NCI-H2196 treated with DMSO at 0.1 percent for 48 hours (cell line): ENCODE results near the gene CCDC137.

ENCODE experiments used
- DNase-seq: peaks from one replicate; lab custom pipeline; 2025; ENCODE audit not compliant: unreplicated experiment; lab: John Stamatoyannopoulos, UW

CCDC137 gene

DNA sequence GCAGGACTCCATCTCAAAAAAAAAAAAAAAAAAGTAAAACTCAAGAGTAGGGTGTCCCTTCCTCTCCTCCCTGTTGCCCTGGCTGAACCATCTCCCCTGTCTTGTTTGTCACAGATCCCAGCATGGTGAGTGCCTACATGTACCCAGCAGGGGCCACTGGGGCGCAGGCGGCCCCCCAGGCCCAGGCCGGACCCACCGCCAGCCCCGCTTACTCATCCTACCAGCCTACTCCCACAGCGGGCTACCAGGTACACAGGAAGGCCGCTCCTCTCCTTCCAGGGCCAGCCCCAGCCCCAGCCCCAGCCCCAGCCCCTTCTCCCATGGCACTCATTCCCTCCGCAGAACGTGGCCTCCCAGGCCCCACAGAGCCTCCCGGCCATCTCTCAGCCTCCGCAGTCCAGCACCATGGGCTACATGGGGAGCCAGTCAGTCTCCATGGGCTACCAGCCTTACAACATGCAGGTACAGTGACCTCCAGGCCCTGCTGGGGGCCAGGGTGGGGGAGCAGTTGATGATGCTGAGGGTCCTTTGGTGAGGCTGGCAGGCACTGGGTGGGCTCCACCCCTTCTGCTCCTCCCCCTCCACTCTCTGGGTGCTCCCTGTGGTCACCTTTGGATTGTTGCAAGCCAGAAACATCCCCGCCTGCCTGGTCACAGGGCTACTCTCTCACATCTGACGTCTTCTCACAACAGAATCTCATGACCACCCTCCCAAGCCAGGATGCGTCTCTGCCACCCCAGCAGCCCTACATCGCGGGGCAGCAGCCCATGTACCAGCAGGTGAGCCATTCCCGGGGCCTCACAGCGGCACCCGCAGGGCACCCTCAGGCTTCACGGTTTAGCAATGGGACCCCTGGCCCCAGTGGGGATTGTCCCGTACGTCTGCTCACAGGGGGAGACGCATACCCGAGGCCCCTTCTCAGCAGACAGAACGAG lies 34.1 kb downstream of the CCDC137 start:
- DNase-seq: no peak

- no peak for DNase-seq
Observed at GRCh38 chr17:81701288-81702071, 34.9 kb downstream of the CCDC137 start.

DNA sequence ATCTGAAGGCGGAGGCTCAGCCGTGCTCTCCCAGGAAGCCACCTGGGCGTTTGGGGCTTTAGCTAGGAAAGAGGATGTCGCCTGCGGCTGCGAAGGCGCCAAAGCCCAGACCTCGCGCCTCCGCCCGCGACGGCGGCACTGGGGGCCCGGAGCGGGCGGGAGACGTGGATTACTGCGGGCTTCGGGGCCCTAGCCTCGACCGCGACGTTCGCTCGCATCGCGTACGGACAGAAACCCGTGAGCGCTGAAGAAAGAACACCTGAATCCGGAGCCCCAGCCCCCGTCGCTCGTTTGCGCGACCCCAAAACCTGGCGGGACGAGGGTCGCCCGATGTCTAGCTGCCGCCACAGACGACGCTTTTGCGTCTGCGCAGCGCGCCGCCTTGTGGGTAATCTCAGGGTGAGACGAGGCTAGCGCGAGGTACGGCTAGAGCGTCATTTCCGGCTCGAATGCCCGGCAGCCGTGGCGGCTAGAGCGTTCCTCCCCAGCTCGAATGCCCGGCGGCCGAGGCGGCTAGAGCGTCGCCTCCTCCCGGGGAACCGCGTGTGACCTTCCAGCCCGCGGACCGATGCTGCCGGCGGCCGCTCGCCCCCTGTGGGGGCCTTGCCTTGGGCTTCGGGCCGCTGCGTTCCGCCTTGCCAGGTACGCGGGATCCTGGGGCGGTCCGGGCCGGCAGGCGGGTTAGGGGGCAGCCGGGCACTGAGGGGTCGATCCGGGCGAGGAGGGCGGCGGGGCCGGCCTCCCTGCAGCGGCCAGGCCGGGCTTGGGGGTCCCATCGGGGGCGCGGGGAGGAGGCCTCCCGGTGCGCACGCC lies 36.6 kb downstream of the CCDC137 start, which contains the start of gene MRPL12:
TSS of gene MRPL12 (plus strand) at position 434 of the 813 bp plus-strand sequence. CDS start at position 569, 135 bp downstream.
- peak; percentile 90 for DNase-seq

- DNase-seq: no peak
Observed at GRCh38 chr17:81703747-81704654, 37.5 kb downstream of the CCDC137 start.

- DNase-seq: no peak
Observed at GRCh38 chr17:81705518-81706231, 39.1 kb downstream of the CCDC137 start.

DNA sequence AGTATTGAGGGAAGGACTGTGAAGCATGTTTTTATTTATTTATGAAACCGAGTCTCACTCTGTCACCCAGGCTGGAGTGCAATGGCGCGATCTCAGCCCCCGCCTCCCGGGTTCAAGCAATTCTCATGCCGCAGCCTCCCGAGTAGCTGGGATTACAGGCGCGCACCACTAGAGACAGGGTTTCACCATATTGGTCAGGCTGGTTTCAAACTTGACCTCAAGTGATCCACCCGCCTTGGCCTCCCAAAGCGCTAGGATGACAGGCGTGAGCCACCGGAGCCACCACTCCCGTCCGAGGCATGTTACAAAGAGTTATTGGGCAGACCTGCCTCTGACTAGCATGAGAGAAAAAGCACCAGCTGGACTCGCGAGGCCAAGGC lies 39.7 kb downstream of the CCDC137 start:
- DNase-seq: no peak

- DNase-seq: no peak
Observed at GRCh38 chr17:81706757-81707624, 40.5 kb downstream of the CCDC137 start.

DNA sequence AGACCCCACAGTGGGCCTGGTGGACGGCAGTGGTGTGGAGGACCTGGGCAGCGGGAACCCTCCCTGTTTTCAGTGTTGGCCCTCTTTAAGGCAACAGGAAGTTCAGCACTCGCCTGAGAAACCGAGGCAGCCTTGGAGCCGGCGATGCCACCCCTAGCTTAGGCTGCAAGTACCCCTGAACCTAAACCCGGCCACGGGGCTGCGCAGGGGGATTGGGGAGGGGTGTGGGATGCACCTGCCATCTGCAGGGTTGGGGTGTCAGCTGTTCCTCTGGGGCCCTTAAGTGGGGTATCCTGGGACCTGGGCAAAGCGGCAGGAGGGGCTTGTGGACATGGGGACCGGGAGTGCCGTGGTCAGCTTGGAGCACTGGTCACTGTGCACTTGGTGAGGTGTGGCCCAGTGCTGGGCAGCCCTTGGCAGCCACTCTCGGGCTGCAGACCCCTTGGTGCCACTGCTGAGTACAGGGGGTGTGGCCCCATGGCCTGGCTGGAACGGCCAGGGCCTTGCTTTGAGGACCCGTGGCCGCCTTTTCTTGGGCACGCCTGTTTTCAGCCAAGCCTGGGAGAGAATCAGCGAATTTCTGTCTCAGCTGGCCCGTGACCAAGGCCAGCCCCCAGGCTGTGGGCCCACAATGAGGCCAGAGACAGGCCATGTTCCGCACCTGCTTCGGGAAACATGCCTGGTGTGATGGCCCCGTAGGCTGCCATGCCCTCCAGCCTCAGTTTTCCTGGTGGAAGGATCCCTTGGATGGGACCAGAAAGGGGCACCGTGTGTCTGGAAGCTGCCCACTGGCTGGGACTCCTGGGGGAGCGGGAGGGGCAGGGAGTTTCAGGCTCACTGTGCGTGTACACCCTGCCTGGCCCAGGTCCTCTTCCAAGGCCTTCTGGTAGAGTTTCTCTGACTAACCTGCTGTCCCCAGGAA lies 41.4 kb downstream of the CCDC137 start:
- no peak for DNase-seq

- no peak for DNase-seq
Observed at GRCh38 chr17:81708739-81709185, 42.2 kb downstream of the CCDC137 start.

DNA sequence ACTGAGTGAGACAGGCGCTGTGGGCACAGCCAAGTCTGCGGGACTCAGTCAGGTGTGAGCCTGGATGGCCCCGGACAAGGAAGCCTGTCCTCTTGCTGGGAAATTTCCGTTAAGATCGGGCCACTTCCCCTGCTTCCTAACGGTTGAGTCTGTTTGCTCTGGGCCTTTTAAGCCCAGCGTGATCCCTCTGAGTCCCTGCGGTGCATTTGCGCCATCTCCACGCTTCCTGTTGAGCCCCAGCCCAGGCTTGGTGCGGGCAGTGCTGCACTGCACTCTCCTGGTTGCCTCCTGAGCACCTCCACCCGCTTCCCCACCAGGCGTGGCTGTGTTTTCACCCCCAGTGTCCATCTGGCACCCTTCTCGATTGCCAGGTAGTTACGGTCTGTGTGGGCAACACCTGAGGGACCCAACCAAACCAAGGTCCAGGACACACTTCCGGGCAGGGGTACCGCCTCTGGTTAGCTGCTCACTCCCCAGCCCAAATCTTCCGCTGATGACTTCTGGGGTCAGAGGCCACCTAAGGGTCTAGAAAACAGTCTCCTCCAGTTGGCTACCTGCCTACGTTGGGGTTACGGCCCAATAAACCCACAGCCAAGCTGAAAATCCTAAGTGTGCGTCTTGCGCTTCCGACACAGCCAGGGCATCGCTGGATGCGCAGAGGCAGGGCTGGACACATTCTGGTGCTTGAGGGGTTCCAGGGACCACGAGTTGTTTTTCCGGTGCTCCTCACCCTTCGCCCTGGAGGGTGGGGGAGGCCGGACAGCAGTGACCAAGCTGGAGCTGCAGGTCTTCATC lies 44.2 kb downstream of the CCDC137 start:
- DNase-seq: no peak

GRCh38 chr17:81711814-81712467 lies 45.4 kb downstream of the CCDC137 start, which contains the start of gene SLC25A10:
SLC25A10 (plus strand) TSS chr17:81712284; CDS start chr17:81712427, 143 bp downstream.
- peak; percentile 94 for DNase-seq

- no peak for DNase-seq
Observed at GRCh38 chr17:81712468-81713003, 46.0 kb downstream of the CCDC137 start.

DNA sequence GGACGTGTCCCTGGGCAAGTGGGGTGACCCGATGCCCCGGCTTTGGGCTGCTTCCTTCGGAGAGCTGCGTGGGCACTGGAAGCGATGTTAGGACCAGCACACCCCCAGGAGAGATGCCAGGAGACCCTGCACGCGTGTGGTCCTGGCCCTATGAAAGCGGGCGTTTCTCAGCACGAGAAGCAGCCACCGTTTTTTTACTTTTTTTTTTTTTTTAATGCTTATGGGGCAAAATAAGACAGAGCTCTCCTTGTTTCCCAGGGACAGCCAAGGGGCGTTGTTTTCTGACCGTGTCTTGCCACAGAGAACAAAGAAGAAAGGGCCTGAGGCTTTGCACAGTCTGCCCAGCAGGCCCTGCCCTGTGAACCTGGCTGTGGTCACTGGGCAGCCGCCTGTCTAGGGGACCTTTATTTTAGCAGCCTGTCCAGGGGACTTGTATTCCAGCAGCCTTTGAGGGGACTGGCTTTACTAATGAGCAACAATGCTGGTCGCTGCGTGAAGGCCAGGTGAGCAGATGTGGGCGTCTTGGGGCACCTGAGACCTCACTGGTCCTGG lies 46.5 kb downstream of the CCDC137 start:
- no peak for DNase-seq

DNA sequence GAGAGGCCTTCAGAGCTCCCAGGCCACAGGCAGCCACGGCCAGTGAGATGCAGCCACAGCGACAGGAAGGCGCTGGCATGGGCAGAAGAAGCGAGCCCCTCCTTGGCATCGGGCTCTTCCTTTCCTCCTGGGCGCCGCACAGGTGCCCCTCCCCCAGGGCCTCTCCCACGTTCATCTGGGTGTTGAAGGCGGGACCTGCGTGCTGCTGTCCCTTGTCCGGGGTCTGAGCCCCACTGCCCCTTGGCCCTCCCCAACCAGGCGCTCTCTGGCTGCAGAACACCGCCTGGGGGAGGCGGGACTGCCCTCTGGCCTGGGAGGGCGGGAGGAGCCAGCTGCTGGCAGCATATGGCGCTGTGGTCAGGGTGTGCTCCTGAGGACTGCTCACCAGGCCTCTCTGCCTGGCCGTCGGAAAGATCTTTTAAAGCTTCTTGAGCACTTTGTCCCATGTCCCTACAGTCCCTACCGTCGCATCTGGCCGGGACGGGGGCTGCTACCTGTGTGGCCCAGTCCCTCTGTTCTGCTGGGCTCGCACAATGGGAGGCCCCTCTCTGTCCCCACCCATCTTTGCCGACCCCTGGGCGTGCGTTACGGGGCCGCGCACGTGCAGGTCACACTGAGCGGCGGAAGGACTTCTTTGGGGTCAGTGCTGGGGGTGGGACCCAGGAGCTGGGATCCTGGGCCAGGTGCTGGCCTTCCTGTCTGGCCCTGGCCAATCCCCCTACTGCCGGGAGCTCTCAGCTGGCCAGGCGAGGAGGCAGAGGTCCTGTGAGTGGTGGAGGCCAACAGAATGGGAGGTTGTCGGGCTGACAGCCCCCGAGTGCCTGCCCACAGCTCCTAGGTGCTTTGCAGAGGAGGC lies 47.2 kb downstream of the CCDC137 start:
- peak; percentile 88 for DNase-seq
